ENCODE results near the gene TCL1A.

DNA sequence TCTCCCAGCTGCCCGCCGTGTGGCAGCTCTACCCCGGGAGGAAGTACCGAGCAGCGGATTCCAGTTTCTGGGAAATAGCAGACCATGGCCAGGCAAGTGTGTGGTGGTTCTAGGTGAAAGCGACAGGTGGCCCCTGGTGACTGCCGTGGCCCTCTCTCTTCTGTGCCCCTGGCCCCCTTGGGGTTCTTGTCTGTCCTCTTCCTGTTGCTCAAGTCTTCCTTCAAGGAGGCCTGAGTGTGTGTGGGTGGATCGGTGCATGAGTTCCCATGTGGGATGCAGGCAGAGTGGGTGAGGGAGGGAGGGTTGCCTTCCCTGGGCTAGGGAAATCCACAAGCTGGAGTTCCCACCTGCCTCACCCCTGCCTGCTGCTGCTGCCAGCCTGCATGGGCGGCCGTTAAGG lies 23.1 kb downstream of the TCL1A start:
- TF ChIP-seq SMAD3 (CRISPR knock-in tag; conservative IDR thresholded peaks at IDR 0.05) (no peak), HDAC1 (IDR thresholded peaks at IDR 0.05) (no peak), EZH2 (IDR thresholded peaks at IDR 0.05; ENCODE audit: borderline replicate concordance, low read depth, low read length) (no peak), POLR2A (conservative IDR thresholded peaks at IDR 0.05) (no peak), JUNB (CRISPR knock-in tag; conservative IDR thresholded peaks at IDR 0.05) (no peak)
- TF ChIP-seq, protein P1, sequence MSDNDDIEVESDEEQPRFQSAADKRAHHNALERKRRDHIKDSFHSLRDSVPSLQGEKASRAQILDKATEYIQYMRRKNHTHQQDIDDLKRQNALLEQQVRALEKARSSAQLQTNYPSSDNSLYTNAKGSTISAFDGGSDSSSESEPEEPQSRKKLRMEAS (CRISPR knock-in tag; IDR thresholded peaks at IDR 0.05) = no peak
- TF ChIP-seq, protein P2, sequence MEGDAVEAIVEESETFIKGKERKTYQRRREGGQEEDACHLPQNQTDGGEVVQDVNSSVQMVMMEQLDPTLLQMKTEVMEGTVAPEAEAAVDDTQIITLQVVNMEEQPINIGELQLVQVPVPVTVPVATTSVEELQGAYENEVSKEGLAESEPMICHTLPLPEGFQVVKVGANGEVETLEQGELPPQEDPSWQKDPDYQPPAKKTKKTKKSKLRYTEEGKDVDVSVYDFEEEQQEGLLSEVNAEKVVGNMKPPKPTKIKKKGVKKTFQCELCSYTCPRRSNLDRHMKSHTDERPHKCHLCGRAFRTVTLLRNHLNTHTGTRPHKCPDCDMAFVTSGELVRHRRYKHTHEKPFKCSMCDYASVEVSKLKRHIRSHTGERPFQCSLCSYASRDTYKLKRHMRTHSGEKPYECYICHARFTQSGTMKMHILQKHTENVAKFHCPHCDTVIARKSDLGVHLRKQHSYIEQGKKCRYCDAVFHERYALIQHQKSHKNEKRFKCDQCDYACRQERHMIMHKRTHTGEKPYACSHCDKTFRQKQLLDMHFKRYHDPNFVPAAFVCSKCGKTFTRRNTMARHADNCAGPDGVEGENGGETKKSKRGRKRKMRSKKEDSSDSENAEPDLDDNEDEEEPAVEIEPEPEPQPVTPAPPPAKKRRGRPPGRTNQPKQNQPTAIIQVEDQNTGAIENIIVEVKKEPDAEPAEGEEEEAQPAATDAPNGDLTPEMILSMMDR (IDR thresholded peaks at IDR 0.05 in 2 of 3, conservative IDR thresholded peaks at IDR 0.05 in 1 of 3; ENCODE audit: insufficient read depth in 2 of 3, low read depth in 1 of 3, low read length in 3 of 3) = no peak
- TF ChIP-seq, protein P3, sequence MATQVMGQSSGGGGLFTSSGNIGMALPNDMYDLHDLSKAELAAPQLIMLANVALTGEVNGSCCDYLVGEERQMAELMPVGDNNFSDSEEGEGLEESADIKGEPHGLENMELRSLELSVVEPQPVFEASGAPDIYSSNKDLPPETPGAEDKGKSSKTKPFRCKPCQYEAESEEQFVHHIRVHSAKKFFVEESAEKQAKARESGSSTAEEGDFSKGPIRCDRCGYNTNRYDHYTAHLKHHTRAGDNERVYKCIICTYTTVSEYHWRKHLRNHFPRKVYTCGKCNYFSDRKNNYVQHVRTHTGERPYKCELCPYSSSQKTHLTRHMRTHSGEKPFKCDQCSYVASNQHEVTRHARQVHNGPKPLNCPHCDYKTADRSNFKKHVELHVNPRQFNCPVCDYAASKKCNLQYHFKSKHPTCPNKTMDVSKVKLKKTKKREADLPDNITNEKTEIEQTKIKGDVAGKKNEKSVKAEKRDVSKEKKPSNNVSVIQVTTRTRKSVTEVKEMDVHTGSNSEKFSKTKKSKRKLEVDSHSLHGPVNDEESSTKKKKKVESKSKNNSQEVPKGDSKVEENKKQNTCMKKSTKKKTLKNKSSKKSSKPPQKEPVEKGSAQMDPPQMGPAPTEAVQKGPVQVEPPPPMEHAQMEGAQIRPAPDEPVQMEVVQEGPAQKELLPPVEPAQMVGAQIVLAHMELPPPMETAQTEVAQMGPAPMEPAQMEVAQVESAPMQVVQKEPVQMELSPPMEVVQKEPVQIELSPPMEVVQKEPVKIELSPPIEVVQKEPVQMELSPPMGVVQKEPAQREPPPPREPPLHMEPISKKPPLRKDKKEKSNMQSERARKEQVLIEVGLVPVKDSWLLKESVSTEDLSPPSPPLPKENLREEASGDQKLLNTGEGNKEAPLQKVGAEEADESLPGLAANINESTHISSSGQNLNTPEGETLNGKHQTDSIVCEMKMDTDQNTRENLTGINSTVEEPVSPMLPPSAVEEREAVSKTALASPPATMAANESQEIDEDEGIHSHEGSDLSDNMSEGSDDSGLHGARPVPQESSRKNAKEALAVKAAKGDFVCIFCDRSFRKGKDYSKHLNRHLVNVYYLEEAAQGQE (IDR thresholded peaks at IDR 0.05; ENCODE audit: borderline replicate concordance) = no peak
- TF ChIP-seq, protein P3 (CRISPR knock-in tag; IDR thresholded peaks at IDR 0.05; ENCODE audit: low read depth) = no peak
- TF ChIP-seq, protein P4, sequence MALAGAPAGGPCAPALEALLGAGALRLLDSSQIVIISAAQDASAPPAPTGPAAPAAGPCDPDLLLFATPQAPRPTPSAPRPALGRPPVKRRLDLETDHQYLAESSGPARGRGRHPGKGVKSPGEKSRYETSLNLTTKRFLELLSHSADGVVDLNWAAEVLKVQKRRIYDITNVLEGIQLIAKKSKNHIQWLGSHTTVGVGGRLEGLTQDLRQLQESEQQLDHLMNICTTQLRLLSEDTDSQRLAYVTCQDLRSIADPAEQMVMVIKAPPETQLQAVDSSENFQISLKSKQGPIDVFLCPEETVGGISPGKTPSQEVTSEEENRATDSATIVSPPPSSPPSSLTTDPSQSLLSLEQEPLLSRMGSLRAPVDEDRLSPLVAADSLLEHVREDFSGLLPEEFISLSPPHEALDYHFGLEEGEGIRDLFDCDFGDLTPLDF (CRISPR knock-in tag; IDR thresholded peaks at IDR 0.05) = no peak
